ENCODE results near the gene MAU2. TPM values are rescaled to one million over a fixed set of nuclear protein-coding genes. Genes with fewer than 3 reads are reported as not detected.

MAU2 gene
- total and polyA plus RNA-seq, 10 of the 15 experiments (the other 5 are each of a cell fraction or from before 2014, with no cell fraction given) = 1.8 to 47.2 (median 22.1) TPM

- CTCF ChIA-PET = no interaction called here
- Histone ChIP-seq H3K36me3 (ENCODE audit: control insufficient read depth in 2 of 2, insufficient read depth in 2 of 2, low read length in 1 of 2) (peaks cover 0 to 12% of the 10 kb centered on the region in 2 experiments; a peak in 3 of 4 replicates), H3K79me2 (ENCODE audit: control insufficient read depth, insufficient read depth, low read length) (no peaks in the 10 kb centered on the region), H2AFZ (ENCODE audit: control insufficient read depth, low read depth, low read length) (no peak overlapping the region), H3K27ac (ENCODE audit: control insufficient read depth, insufficient read depth) (no peak overlapping the region), H3K9ac (ENCODE audit: control insufficient read depth, insufficient read depth, low read length) (no peak overlapping the region), H3K4me2 (ENCODE audit: control insufficient read depth, insufficient read depth) (no peak overlapping the region), H3K4me3 (no peak overlapping the region), H3K4me1 (ENCODE audit: control insufficient read depth, insufficient read depth, low read length) (no peaks in the 10 kb centered on the region), H4K20me1 (ENCODE audit: control insufficient read depth, insufficient read depth) (no peaks in the 10 kb centered on the region), H3K9me3 (replicated peaks; ENCODE audit: control insufficient read depth, insufficient read depth, low read length) (no peaks in the 10 kb centered on the region), H3K27me3 (replicated peaks in 1 of 2; ENCODE audit: control insufficient read depth in 2 of 2, insufficient read depth in 2 of 2, low read length in 1 of 2) (no peaks in the 10 kb centered on the region)
- TF ChIP-seq CBFB (IDR thresholded peaks at IDR 0.05; ENCODE audit: low read depth) = no peak
- TF ChIP-seq ZNF274 (IDR thresholded peaks at IDR 0.05; ENCODE audit: insufficient read depth, insufficient read length) = no peak
- no peak for TF ChIP-seq E2F8 (IDR thresholded peaks at IDR 0.05; ENCODE audit: low read depth, partially characterized antibody)
- RAD21 ChIA-PET (ENCODE audit: unreplicated experiment) = no interaction called here
- SMC1A ChIA-PET (ENCODE audit: uncharacterized antibody, unreplicated experiment) = no interaction called here
- in situ Hi-C loops (cut with MboI) (no loop called here), intact Hi-C loops (cut with micrococcal nuclease; ENCODE audit: unreplicated experiment) (no loop called here)
- no TSS peak for BruUV-seq (replicated peaks)
- FAIRE-seq (no peak), DNase-seq (ENCODE audit: low read depth, low spot score) (no peak), ATAC-seq (no peak)
- 95% methylated on average over 5 of the region's 5 CpGs for WGBS (ENCODE audit: insufficient coverage, insufficient replicate concordance, low lambda C conversion rate, missing lambda C conversion rate)
- POLR2A ChIA-PET = interaction anchor here (0.7 kb wide), 1 partner anchor 58 kb away, joined by 3 read pairs; no protein-coding TSS in a partner anchor
Observed at GRCh38 chr19:19292607-19293006, 28.0 kb upstream of the MAU2 start.

- Histone ChIP-seq H3K9ac (ENCODE audit: control insufficient read depth, insufficient read depth, low read length) (no peak overlapping the region), H4K20me1 (ENCODE audit: control insufficient read depth, insufficient read depth) (no peaks in the 10 kb centered on the region), H3K36me3 (ENCODE audit: control insufficient read depth in 2 of 2, insufficient read depth in 2 of 2, low read length in 1 of 2) (peaks cover 0 to 12% of the 10 kb centered on the region in 2 experiments; a peak in 2 of 4 replicates), H3K4me1 (ENCODE audit: control insufficient read depth, insufficient read depth, low read length) (no peaks in the 10 kb centered on the region), H3K27me3 (replicated peaks in 1 of 2; ENCODE audit: control insufficient read depth in 2 of 2, insufficient read depth in 2 of 2, low read length in 1 of 2) (no peaks in the 10 kb centered on the region), H3K27ac (ENCODE audit: control insufficient read depth, insufficient read depth) (no peak overlapping the region), H3K4me2 (ENCODE audit: control insufficient read depth, insufficient read depth) (no peak overlapping the region), H3K9me3 (replicated peaks; ENCODE audit: control insufficient read depth, insufficient read depth, low read length) (no peaks in the 10 kb centered on the region), H3K79me2 (ENCODE audit: control insufficient read depth, insufficient read depth, low read length) (no peaks in the 10 kb centered on the region), H2AFZ (ENCODE audit: control insufficient read depth, low read depth, low read length) (no peak overlapping the region), H3K4me3 (no peak overlapping the region)
- no peak for DNase-seq (ENCODE audit: low read depth, low spot score)
- RAD21 ChIA-PET (ENCODE audit: unreplicated experiment) = no interaction called here
- POLR2A ChIA-PET = no interaction called here
- no TSS peak for BruUV-seq (replicated peaks)
- no peak for TF ChIP-seq SP1 (IDR thresholded peaks at IDR 0.05; ENCODE audit: low read depth, low read length)
- TF ChIP-seq JUND (IDR thresholded peaks at IDR 0.05; ENCODE audit: low read depth, low read length) = no peak
- TF ChIP-seq ZNF274 (IDR thresholded peaks at IDR 0.05; ENCODE audit: insufficient read depth, insufficient read length) = no peak
- TF ChIP-seq E2F4 (IDR thresholded peaks at IDR 0.05; ENCODE audit: low read depth, low read length) = no peak
- no peak for TF ChIP-seq SUPT20H (IDR thresholded peaks at IDR 0.05; ENCODE audit: borderline replicate concordance, control insufficient read depth, low read depth, low read length)
- no peak for TF ChIP-seq POLR2AphosphoS2 (IDR thresholded peaks at IDR 0.05; ENCODE audit: low read depth, low read length)
- ATAC-seq = no peak
- no peak for FAIRE-seq
- in situ Hi-C loops (cut with MboI) = no loop called here
- SMC1A ChIA-PET (ENCODE audit: uncharacterized antibody, unreplicated experiment) = interaction anchor here (1.2 kb wide), 1 partner anchor 61 kb away, joined by 3 read pairs; no protein-coding TSS in a partner anchor
- intact Hi-C loops (cut with micrococcal nuclease; ENCODE audit: unreplicated experiment) = no loop called here
- CTCF ChIA-PET = no interaction called here
- WGBS (ENCODE audit: insufficient coverage, insufficient replicate concordance, low lambda C conversion rate, missing lambda C conversion rate) = 98% methylated on average over 4 of the region's 4 CpGs
Observed at GRCh38 chr19:19294914-19295313, 25.7 kb upstream of the MAU2 start.
